ENCODE measurements around the gene CLDN6.

The CLDN6 gene

GRCh38 chr16:3051494-3051893 lies 33.5 kb upstream of the CLDN6 start:
- DNase-seq = no peak

GRCh38 chr16:3051009-3051408 lies 33.0 kb upstream of the CLDN6 start:
- no peak for DNase-seq

- DNase-seq = no peak
Measured at GRCh38 chr16:3050487-3050886, 32.5 kb upstream of the CLDN6 start.

- DNase-seq = no peak
Measured at GRCh38 chr16:3049921-3050481, 32.0 kb upstream of the CLDN6 start.

- DNase-seq = no peak
Measured at GRCh38 chr16:3047387-3047720, 29.4 kb upstream of the CLDN6 start.

- DNase-seq = peak; percentile 30
Measured at GRCh38 chr16:3046641-3047386, 28.8 kb upstream of the CLDN6 start.

- DNase-seq = no peak
Measured at GRCh38 chr16:3045758-3046640, 28.0 kb upstream of the CLDN6 start, which contains the start of gene MMP25. TSS of gene MMP25 (plus strand) at chr16:3046561. CDS start at chr16:3046918, 357 bp downstream.

GRCh38 chr16:3044708-3045107 lies 26.7 kb upstream of the CLDN6 start:
- DNase-seq = no peak

- no peak for DNase-seq
Measured at GRCh38 chr16:3042376-3042775, 24.4 kb upstream of the CLDN6 start.

GRCh38 chr16:3038896-3039295 lies 20.9 kb upstream of the CLDN6 start:
- DNase-seq = no peak

- no peak for DNase-seq
Measured at GRCh38 chr16:3038256-3038655, 20.3 kb upstream of the CLDN6 start.

- DNase-seq = no peak
Measured at GRCh38 chr16:3036726-3037315, 18.8 kb upstream of the CLDN6 start, which contains the start of gene BICDL2. TSS of gene BICDL2 (minus strand) at chr16:3036944. CDS start at chr16:3035496, 1,448 bp downstream.

GRCh38 chr16:3035972-3036725 lies 18.2 kb upstream of the CLDN6 start:
- no peak for DNase-seq

- no peak for DNase-seq
Measured at GRCh38 chr16:3035289-3035971, 17.4 kb upstream of the CLDN6 start.

GRCh38 chr16:3032624-3033023 lies 14.6 kb upstream of the CLDN6 start:
- DNase-seq = no peak

- DNase-seq = no peak
Measured at GRCh38 chr16:3030222-3031212, 12.5 kb upstream of the CLDN6 start.

GRCh38 chr16:3029491-3030221 lies 11.7 kb upstream of the CLDN6 start:
- peak; percentile 56 for DNase-seq

GRCh38 chr16:3028716-3029319 lies 10.8 kb upstream of the CLDN6 start:
- no peak for DNase-seq

GRCh38 chr16:3027983-3028715 lies 10.2 kb upstream of the CLDN6 start:
- peak; percentile 96 for DNase-seq

Data from CD4-positive, alpha-beta T cell treated with Interleukin-17A for 4 hours (primary cell).